HCT116 (cell line): ENCODE measurements around the gene OGG1.

ENCODE experiments used
- ATF3 ChIP-seq: IDR thresholded peaks from 2 replicates; pipeline ENCODE4 v1.6.1; 2012
- CTCF ChIP-seq, 3 experiments: fragments of 200-600 bp in 1 of 3; sonication (generic) in 1 of 3; IDR thresholded peaks in 2 of 3; conservative IDR thresholded peaks in 1 of 3; 2 replicates each; pipeline ENCODE4 v1.5.1; 2012 to 2017; ENCODE audit warnings: low read depth in 2 of 3, low read length in 2 of 3, antibody characterized with exemption in 1 of 3, borderline replicate concordance in 1 of 3, control low read depth in 1 of 3, mild to moderate bottlenecking in 1 of 3, mixed read lengths in 1 of 3, mixed run types in 1 of 3, moderate library complexity in 1 of 3; ENCODE audit not compliant: insufficient read depth in 1 of 3
- EGR1 ChIP-seq: IDR thresholded peaks from 2 replicates; pipeline ENCODE4 v1.6.1; 2012; ENCODE audit warnings: low read depth
- EZH2 ChIP-seq: fragments of 200-600 bp; sonication (generic); IDR thresholded peaks from 2 replicates; pipeline ENCODE4 v1.6.1; 2017; ENCODE audit warnings: antibody characterized with exemption, mixed run types
- EZH2phosphoT487 ChIP-seq: fragments of 200-600 bp; IDR thresholded peaks from 2 replicates; pipeline ENCODE4 v1.6.1; 2018; ENCODE audit warnings: antibody characterized with exemption, borderline replicate concordance
- JUND ChIP-seq: IDR thresholded peaks from 2 replicates; pipeline ENCODE4 v1.6.1; 2012
- MAX ChIP-seq: IDR thresholded peaks from 2 replicates; pipeline ENCODE4 v1.6.1; 2012
- POLR2A ChIP-seq: IDR thresholded peaks from 2 replicates; pipeline ENCODE4 v1.7.0; 2011; ENCODE audit warnings: borderline replicate concordance; ENCODE audit not compliant: insufficient read depth, insufficient read length; ENCODE audit errors: extremely low read depth
- POLR2AphosphoS5 ChIP-seq: IDR thresholded peaks from 2 replicates; pipeline ENCODE4 v1.6.1; 2011; ENCODE audit warnings: mild to moderate bottlenecking, low read depth, low read length, moderate library complexity
- TF ChIP-seq, protein P1 (sequence below): IDR thresholded peaks from 2 replicates; pipeline ENCODE4 v1.6.1; 2012; ENCODE audit warnings: low read depth

- TF ChIP-seq CTCF (IDR thresholded peaks at IDR 0.05 in 2 of 3, conservative IDR thresholded peaks at IDR 0.05 in 1 of 3; ENCODE audit: borderline replicate concordance in 1 of 3, insufficient read depth in 1 of 3, low read depth in 2 of 3, low read length in 2 of 3) (no peak), ATF3 (no peak), MAX (no peak), EGR1 (no peak), POLR2A (no peak), POLR2AphosphoS5 (no peak), EZH2phosphoT487 (no peak), EZH2 (no peak), JUND (no peak)
- TF ChIP-seq, protein P1, sequence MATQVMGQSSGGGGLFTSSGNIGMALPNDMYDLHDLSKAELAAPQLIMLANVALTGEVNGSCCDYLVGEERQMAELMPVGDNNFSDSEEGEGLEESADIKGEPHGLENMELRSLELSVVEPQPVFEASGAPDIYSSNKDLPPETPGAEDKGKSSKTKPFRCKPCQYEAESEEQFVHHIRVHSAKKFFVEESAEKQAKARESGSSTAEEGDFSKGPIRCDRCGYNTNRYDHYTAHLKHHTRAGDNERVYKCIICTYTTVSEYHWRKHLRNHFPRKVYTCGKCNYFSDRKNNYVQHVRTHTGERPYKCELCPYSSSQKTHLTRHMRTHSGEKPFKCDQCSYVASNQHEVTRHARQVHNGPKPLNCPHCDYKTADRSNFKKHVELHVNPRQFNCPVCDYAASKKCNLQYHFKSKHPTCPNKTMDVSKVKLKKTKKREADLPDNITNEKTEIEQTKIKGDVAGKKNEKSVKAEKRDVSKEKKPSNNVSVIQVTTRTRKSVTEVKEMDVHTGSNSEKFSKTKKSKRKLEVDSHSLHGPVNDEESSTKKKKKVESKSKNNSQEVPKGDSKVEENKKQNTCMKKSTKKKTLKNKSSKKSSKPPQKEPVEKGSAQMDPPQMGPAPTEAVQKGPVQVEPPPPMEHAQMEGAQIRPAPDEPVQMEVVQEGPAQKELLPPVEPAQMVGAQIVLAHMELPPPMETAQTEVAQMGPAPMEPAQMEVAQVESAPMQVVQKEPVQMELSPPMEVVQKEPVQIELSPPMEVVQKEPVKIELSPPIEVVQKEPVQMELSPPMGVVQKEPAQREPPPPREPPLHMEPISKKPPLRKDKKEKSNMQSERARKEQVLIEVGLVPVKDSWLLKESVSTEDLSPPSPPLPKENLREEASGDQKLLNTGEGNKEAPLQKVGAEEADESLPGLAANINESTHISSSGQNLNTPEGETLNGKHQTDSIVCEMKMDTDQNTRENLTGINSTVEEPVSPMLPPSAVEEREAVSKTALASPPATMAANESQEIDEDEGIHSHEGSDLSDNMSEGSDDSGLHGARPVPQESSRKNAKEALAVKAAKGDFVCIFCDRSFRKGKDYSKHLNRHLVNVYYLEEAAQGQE = no peak
These were observed 31.2 kb downstream of the OGG1 start for GRCh38 chr3:9780910-9781309.
